HepG2 (cell line): ENCODE measurements around the gene MTHFD2. TPM values are rescaled to one million over a fixed set of nuclear protein-coding genes. Genes with fewer than 3 reads are reported as not detected.

Experiments used
- ERF ChIP-seq: IDR thresholded peaks from 2 replicates; pipeline ENCODE4 v1.6.1; 2018; ENCODE audit warnings: missing biosample characterization, missing genetic modification reagents
- HIC2 ChIP-seq: sonication (generic); formaldehyde crosslinking; IDR thresholded peaks from 2 replicates; pipeline ENCODE4 v1.9.0; 2022; ENCODE audit warnings: low read depth, missing genetic modification reagents
- KDM2A ChIP-seq: sonication (generic); formaldehyde crosslinking; IDR thresholded peaks from 2 replicates; pipeline ENCODE4 v1.4.0; 2020; ENCODE audit warnings: low read depth, missing genetic modification reagents, borderline replicate concordance
- NKX3-1 ChIP-seq: sonication (generic); formaldehyde crosslinking; IDR thresholded peaks from 2 replicates; pipeline ENCODE4 v1.5.0; 2020; ENCODE audit warnings: missing genetic modification reagents
- RAD21 ChIP-seq: fragments of 450-650 bp; formaldehyde crosslinking; IDR thresholded peaks from 2 replicates; pipeline ENCODE4 v1.5.0; 2020; ENCODE audit warnings: mild to moderate bottlenecking
- SNAI1 ChIP-seq: sonication (generic); formaldehyde crosslinking; IDR thresholded peaks from 2 replicates; pipeline ENCODE4 v1.5.0; 2020; ENCODE audit warnings: mild to moderate bottlenecking, missing genetic modification reagents, borderline replicate concordance
- SP140L ChIP-seq: sonication (generic); formaldehyde crosslinking; IDR thresholded peaks from 2 replicates; pipeline ENCODE4 v1.4.0; 2020; ENCODE audit warnings: missing genetic modification reagents, borderline replicate concordance
- TCF7L2 ChIP-seq: IDR thresholded peaks from 2 replicates; pipeline ENCODE4 v1.6.1; 2011; ENCODE audit warnings: mild to moderate bottlenecking, low read depth, low read length, moderate library complexity
- YEATS4 ChIP-seq: sonication (generic); formaldehyde crosslinking; IDR thresholded peaks from 2 replicates; pipeline ENCODE4 v1.4.0; 2020; ENCODE audit warnings: missing genetic modification reagents, borderline replicate concordance
- ZHX1 ChIP-seq: sonication (generic); formaldehyde crosslinking; IDR thresholded peaks from 2 replicates; pipeline ENCODE4 v1.8.1; 2022; ENCODE audit warnings: low read depth, mild to moderate bottlenecking, missing genetic modification reagents
- ZNF256 ChIP-seq: sonication (generic); formaldehyde crosslinking; conservative IDR thresholded peaks from 2 replicates; pipeline ENCODE4 v1.4.0; 2020; ENCODE audit warnings: missing genetic modification reagents
- ZNF317 ChIP-seq: sonication (generic); formaldehyde crosslinking; IDR thresholded peaks from 2 replicates; pipeline ENCODE4 v1.5.0; 2020; ENCODE audit warnings: mild to moderate bottlenecking, missing genetic modification reagents
- ZNF362 ChIP-seq: sonication (generic); formaldehyde crosslinking; IDR thresholded peaks from 2 replicates; pipeline ENCODE4 v1.4.0; 2020; ENCODE audit warnings: missing genetic modification reagents, mild to moderate bottlenecking, borderline replicate concordance
- ZNF44 ChIP-seq: sonication (generic); formaldehyde crosslinking; IDR thresholded peaks from 2 replicates; pipeline ENCODE4 v1.5.1; 2020; ENCODE audit warnings: mild to moderate bottlenecking, missing genetic modification reagents
- polyA plus RNA-seq, 8 experiments: library from polyadenylated mRNA; depleted of rRNA in 3 of 8; stranded (reverse) in 7 of 8; unstranded in 1 of 8; fragments of >200 nt; fragmentation: Illumina TruSeq in 4 of 8; extraction: Trizol in 4 of 8; gene quantifications; 2 replicates each; pipeline versions ENCODE4 v1.2.1 to v1.2.3, GENCODE V29; 2011 to 2016; ENCODE audit warnings: low read depth in 4 of 8, missing spikeins in 1 of 8, mixed read lengths in 1 of 8; ENCODE audit not compliant: insufficient read depth in 1 of 8
- total RNA-seq, 5 experiments: library from RNA; depleted of rRNA; stranded (reverse); fragments of >200 nt; fragmentation: Illumina TruSeq; extraction: Trizol; gene quantifications; 2 replicates each; pipeline ENCODE4 v1.2.3, GENCODE V29; 2016; ENCODE audit warnings: low read depth in 1 of 5
- TF ChIP-seq, protein P1 (sequence below): sonication (generic); formaldehyde crosslinking; IDR thresholded peaks from 2 replicates; pipeline ENCODE4 v1.4.0; 2020; ENCODE audit warnings: missing genetic modification reagents
- TF ChIP-seq, protein P2 (sequence below): sonication (generic); formaldehyde crosslinking; IDR thresholded peaks from 2 replicates; pipeline ENCODE4 v1.5.0; 2020; ENCODE audit warnings: missing genetic modification reagents
- TF ChIP-seq, protein P3 (sequence below): sonication (generic); formaldehyde crosslinking; IDR thresholded peaks from 2 replicates; pipeline ENCODE4 v1.4.0; 2020; ENCODE audit warnings: missing genetic modification reagents

Gene MTHFD2
- total and polyA plus RNA-seq, 2 of the 13 experiments (the other 11 are each of a cell fraction or from before 2014, with no cell fraction given): 188 to 269 TPM

GRCh38 chr2:74178211-74179062 lies 20.0 kb upstream of the MTHFD2 start, which contains the start of gene MOB1A (continued):
- TF ChIP-seq ZHX1 (CRISPR knock-in tag): 0 out of 2 replicates have a peak, but pooled peaks have one; percentile 8
- TF ChIP-seq ZNF362 (CRISPR knock-in tag): no peak
- peak; percentile 89; the same call in 1 of the 2 replicates for TF ChIP-seq KDM2A (CRISPR knock-in tag)
- TF ChIP-seq SP140L (CRISPR knock-in tag): no peak; the same call in 1 of the 2 replicates
- no peak; the same call in none of the 2 replicates for TF ChIP-seq SNAI1 (CRISPR knock-in tag)
- peak; percentile 79 for TF ChIP-seq ERF (CRISPR knock-in tag)
- TF ChIP-seq, protein P1, sequence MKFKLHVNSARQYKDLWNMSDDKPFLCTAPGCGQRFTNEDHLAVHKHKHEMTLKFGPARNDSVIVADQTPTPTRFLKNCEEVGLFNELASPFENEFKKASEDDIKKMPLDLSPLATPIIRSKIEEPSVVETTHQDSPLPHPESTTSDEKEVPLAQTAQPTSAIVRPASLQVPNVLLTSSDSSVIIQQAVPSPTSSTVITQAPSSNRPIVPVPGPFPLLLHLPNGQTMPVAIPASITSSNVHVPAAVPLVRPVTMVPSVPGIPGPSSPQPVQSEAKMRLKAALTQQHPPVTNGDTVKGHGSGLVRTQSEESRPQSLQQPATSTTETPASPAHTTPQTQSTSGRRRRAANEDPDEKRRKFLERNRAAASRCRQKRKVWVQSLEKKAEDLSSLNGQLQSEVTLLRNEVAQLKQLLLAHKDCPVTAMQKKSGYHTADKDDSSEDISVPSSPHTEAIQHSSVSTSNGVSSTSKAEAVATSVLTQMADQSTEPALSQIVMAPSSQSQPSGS (CRISPR knock-in tag): peak; percentile 13; the same call in 1 of the 2 replicates
- peak; percentile 7; the same call in 1 of the 2 replicates for TF ChIP-seq ZNF44 (CRISPR knock-in tag)
- no peak for TF ChIP-seq TCF7L2
- no peak; the same call in 1 of the 2 replicates for TF ChIP-seq ZNF256
- TF ChIP-seq, protein P2, sequence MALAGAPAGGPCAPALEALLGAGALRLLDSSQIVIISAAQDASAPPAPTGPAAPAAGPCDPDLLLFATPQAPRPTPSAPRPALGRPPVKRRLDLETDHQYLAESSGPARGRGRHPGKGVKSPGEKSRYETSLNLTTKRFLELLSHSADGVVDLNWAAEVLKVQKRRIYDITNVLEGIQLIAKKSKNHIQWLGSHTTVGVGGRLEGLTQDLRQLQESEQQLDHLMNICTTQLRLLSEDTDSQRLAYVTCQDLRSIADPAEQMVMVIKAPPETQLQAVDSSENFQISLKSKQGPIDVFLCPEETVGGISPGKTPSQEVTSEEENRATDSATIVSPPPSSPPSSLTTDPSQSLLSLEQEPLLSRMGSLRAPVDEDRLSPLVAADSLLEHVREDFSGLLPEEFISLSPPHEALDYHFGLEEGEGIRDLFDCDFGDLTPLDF (CRISPR knock-in tag): peak; percentile 76
- TF ChIP-seq ZNF317: no peak
- peak; percentile 68; the same call in 1 of the 2 replicates for TF ChIP-seq NKX3-1 (CRISPR knock-in tag)
- TF ChIP-seq, protein P3, sequence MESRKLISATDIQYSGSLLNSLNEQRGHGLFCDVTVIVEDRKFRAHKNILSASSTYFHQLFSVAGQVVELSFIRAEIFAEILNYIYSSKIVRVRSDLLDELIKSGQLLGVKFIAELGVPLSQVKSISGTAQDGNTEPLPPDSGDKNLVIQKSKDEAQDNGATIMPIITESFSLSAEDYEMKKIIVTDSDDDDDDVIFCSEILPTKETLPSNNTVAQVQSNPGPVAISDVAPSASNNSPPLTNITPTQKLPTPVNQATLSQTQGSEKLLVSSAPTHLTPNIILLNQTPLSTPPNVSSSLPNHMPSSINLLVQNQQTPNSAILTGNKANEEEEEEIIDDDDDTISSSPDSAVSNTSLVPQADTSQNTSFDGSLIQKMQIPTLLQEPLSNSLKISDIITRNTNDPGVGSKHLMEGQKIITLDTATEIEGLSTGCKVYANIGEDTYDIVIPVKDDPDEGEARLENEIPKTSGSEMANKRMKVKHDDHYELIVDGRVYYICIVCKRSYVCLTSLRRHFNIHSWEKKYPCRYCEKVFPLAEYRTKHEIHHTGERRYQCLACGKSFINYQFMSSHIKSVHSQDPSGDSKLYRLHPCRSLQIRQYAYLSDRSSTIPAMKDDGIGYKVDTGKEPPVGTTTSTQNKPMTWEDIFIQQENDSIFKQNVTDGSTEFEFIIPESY (CRISPR knock-in tag): no peak
- TF ChIP-seq YEATS4 (CRISPR knock-in tag): peak; percentile 83
- peak; percentile 56 for TF ChIP-seq RAD21 (CRISPR knock-in tag)
- TF ChIP-seq HIC2 (CRISPR knock-in tag): 0 out of 2 replicates have a peak, but pooled peaks have one; percentile 21
